SK-N-SH treated with all-trans-retinoic acid at 6 μM for 48 hours (cell line): ENCODE data around the gene SIGLEC9.
A peak's percentile ranks its signal among the peaks of the same experiment; 100 is the strongest.

ENCODE experiments used
- ATAC-seq: fragments of 200-7000 bp; cut with Tn5 transposase; 3 replicates; pipeline ENCODE4 v1.9.1; 2020; ENCODE audit warnings: mild to moderate bottlenecking, moderate library complexity
- ARNTL ChIP-seq: fragments of 450-650 bp; formaldehyde crosslinking; IDR thresholded peaks from 2 replicates; pipeline ENCODE4 v1.5.0; 2020; ENCODE audit warnings: low read depth, mild to moderate bottlenecking, moderate library complexity, borderline replicate concordance
- BACH2 ChIP-seq: fragments of 250-450 bp; sonication (Bioruptor Pico); IDR thresholded peaks from 2 replicates; pipeline ENCODE4 v1.9.0; 2021; ENCODE audit warnings: mild to moderate bottlenecking, borderline replicate concordance
- CREB5 ChIP-seq: fragments of 250-450 bp; sonication (Bioruptor Pico); IDR thresholded peaks from 2 replicates; pipeline ENCODE4 v1.5.1; 2020; ENCODE audit warnings: low read depth, mild to moderate bottlenecking, moderate library complexity
- CSRNP3 ChIP-seq: fragments of 250-450 bp; sonication (Bioruptor Pico); IDR thresholded peaks from 2 replicates; pipeline ENCODE4 v1.5.1; 2021; ENCODE audit warnings: mild to moderate bottlenecking, moderate library complexity
- ESRRG ChIP-seq: fragments of 250-450 bp; sonication (Bioruptor Pico); IDR thresholded peaks from 2 replicates; pipeline ENCODE4 v1.6.1; 2021; ENCODE audit warnings: mild to moderate bottlenecking
- GLIS3 ChIP-seq: fragments of 250-450 bp; sonication (Bioruptor Pico); IDR thresholded peaks from 2 replicates; pipeline ENCODE4 v1.5.0; 2020; ENCODE audit warnings: mild to moderate bottlenecking, moderate library complexity
- ISL1 ChIP-seq: fragments of 250-450 bp; sonication (Bioruptor Pico); IDR thresholded peaks from 2 replicates; pipeline ENCODE4 v2.1.2; 2022; ENCODE audit warnings: mild to moderate bottlenecking, moderate library complexity
- OSR1 ChIP-seq: fragments of 250-450 bp; sonication (Bioruptor Pico); IDR thresholded peaks from 2 replicates; pipeline ENCODE4 v1.8.0; 2022; ENCODE audit warnings: moderate library complexity, mild to moderate bottlenecking, inconsistent platforms
- PATZ1 ChIP-seq: fragments of 250-450 bp; sonication (Bioruptor Pico); IDR thresholded peaks from 2 replicates; pipeline ENCODE4 v1.8.0; 2020; ENCODE audit warnings: mild to moderate bottlenecking, moderate library complexity, borderline replicate concordance
- PPARA ChIP-seq: fragments of 250-450 bp; sonication (Bioruptor Pico); IDR thresholded peaks from 2 replicates; pipeline ENCODE4 v1.5.0; 2020; ENCODE audit warnings: mild to moderate bottlenecking, borderline replicate concordance
- RARB ChIP-seq: fragments of 250-450 bp; sonication (Bioruptor Pico); IDR thresholded peaks from 2 replicates; pipeline ENCODE4 v1.8.0; 2021; ENCODE audit warnings: mild to moderate bottlenecking, moderate library complexity
- TCF4 ChIP-seq: fragments of 250-450 bp; sonication (Bioruptor Pico); IDR thresholded peaks from 2 replicates; pipeline ENCODE4 v1.8.0; 2021; ENCODE audit warnings: mild to moderate bottlenecking, moderate library complexity, borderline replicate concordance
- TOX ChIP-seq: fragments of 250-450 bp; sonication (Bioruptor Pico); IDR thresholded peaks from 2 replicates; pipeline ENCODE4 v1.8.0; 2021; ENCODE audit warnings: mild to moderate bottlenecking, moderate library complexity, borderline replicate concordance
- TSHZ2 ChIP-seq: fragments of 250-450 bp; sonication (Bioruptor Pico); IDR thresholded peaks from 2 replicates; pipeline ENCODE4 v1.5.0; 2020; ENCODE audit warnings: mild to moderate bottlenecking, moderate library complexity
- ZC3H10 ChIP-seq: fragments of 250-450 bp; sonication (Bioruptor Pico); IDR thresholded peaks from 2 replicates; pipeline ENCODE4 v1.5.1; 2021; ENCODE audit warnings: mild to moderate bottlenecking, moderate library complexity
- ZFP3 ChIP-seq: fragments of 250-450 bp; sonication (Bioruptor Pico); IDR thresholded peaks from 2 replicates; pipeline ENCODE4 v1.5.0; 2020; ENCODE audit warnings: mild to moderate bottlenecking, moderate library complexity
- ZNF565 ChIP-seq: fragments of 450-650 bp; formaldehyde crosslinking; conservative IDR thresholded peaks from 2 replicates; pipeline ENCODE4 v1.5.0; 2020; ENCODE audit warnings: low read depth, mild to moderate bottlenecking, moderate library complexity
- ZNF70 ChIP-seq: fragments of 450-650 bp; formaldehyde crosslinking; IDR thresholded peaks from 2 replicates; pipeline ENCODE4 v1.5.0; 2020; ENCODE audit warnings: mild to moderate bottlenecking, moderate library complexity

The SIGLEC9 gene

GRCh38 chr19:51094696-51095279, 29.9 kb upstream of the SIGLEC9 start (continued):
- TF ChIP-seq CREB5 (CRISPR knock-in tag) (no peak), ISL1 (CRISPR knock-in tag) (no peak), ESRRG (CRISPR knock-in tag) (no peak), ZNF565 (no peak)

GRCh38 chr19:51096473-51097165, 28.1 kb upstream of the SIGLEC9 start:
- no peak for TF ChIP-seq PATZ1 (CRISPR knock-in tag)
- TF ChIP-seq ESRRG (CRISPR knock-in tag): no peak
- no peak for TF ChIP-seq TSHZ2 (CRISPR knock-in tag)
- no peak for TF ChIP-seq ISL1 (CRISPR knock-in tag)
- no peak for TF ChIP-seq ZC3H10 (CRISPR knock-in tag)
- TF ChIP-seq RARB: no peak
- TF ChIP-seq ZNF70 (CRISPR knock-in tag): no peak
- no peak for TF ChIP-seq PPARA
- TF ChIP-seq ZNF565: no peak
- TF ChIP-seq CSRNP3 (CRISPR knock-in tag): no peak
- no peak for TF ChIP-seq GLIS3 (CRISPR knock-in tag)
- no peak for TF ChIP-seq TCF4 (CRISPR knock-in tag)
- ATAC-seq: 0 out of 3 replicates have a peak, but pooled peaks have one; percentile 23

GRCh38 chr19:51097166-51097738, 27.5 kb upstream of the SIGLEC9 start:
- ATAC-seq: peak; percentile 79
- TF ChIP-seq GLIS3 (CRISPR knock-in tag): no peak
- TF ChIP-seq ZC3H10 (CRISPR knock-in tag): no peak
- TF ChIP-seq ZFP3 (CRISPR knock-in tag): no peak
- no peak for TF ChIP-seq TCF4 (CRISPR knock-in tag)
- TF ChIP-seq OSR1 (CRISPR knock-in tag): no peak
- no peak for TF ChIP-seq TOX (CRISPR knock-in tag)
- no peak for TF ChIP-seq BACH2 (CRISPR knock-in tag)
- TF ChIP-seq PPARA: no peak
- no peak for TF ChIP-seq CSRNP3 (CRISPR knock-in tag)
- no peak for TF ChIP-seq ARNTL (CRISPR knock-in tag)
- no peak for TF ChIP-seq RARB
- no peak for TF ChIP-seq ZNF565
- TF ChIP-seq CREB5 (CRISPR knock-in tag): no peak
- TF ChIP-seq PATZ1 (CRISPR knock-in tag): no peak
- no peak for TF ChIP-seq ISL1 (CRISPR knock-in tag)
- TF ChIP-seq ESRRG (CRISPR knock-in tag): no peak
- TF ChIP-seq TSHZ2 (CRISPR knock-in tag): no peak
- no peak for TF ChIP-seq ZNF70 (CRISPR knock-in tag)
